Measurements from ENCODE around the gene STEAP1B. TPM values are rescaled to one million over a fixed set of nuclear protein-coding genes. Genes with fewer than 3 reads are reported as not detected.
"Not testable (repeated sequence)": the region's sequence is repeated elsewhere in the genome, so short reads cannot be mapped to it uniquely, and the experiment has no call there.

Gene STEAP1B
- total RNA-seq: under 1 TPM in 1 of 2 experiments, not detected in 1; 0.23 TPM

DNA sequence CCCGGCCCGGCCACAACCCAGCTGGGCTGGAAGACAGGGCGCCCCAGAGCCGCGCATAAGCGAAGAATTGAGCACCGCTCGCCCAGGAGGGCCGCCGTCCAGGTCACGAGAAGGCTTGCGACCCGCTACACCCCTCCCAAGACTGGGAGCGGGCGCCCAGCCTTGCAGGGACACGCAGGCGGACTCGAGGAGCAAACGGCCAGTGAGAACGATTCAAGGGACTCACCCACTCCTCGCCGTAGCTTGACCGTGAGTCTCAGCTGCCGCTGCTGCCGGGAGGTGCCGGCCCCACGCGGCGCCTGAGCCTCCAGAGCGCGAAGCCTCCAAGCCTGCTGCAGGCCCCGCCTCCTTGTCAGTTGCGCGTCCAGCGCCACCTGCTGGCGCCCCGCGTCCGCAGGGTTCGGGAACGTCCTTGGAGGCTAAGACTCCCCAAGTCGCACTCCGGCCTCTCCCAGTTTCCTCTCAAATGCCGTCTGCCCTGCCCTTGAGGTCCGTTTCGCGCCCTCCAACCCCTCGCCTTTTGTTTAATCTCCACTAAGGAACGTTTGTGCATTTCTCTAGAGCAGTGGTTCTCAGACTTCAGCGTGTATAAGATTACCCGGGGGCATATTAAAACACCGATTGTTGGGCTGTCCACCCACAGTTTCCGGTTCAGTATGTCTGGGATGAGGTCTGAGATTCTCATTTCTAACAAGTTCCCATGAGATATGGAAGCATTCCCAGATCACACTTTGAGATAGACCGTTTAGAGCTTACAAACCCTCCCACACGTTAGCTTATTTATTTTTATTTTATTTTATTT is at the start of gene STEAP1B:
STEAP1B (minus strand) TSS at position 301 of the 802 bp plus-strand sequence. CDS start 5,333 bp downstream, outside the sequence.
- Mint-ChIP-seq H3K4me3 (peak within 1 kb of the TSS; percentile 8), H3K27me3 (peaks cover 22% of the 10 kb centered on the region)
- H3K27ac Mint-ChIP-seq; H3K36me3 Mint-ChIP-seq (ENCODE audit: low read depth); H3K9me3 Mint-ChIP-seq (ENCODE audit: low read depth); H3K4me1 Mint-ChIP-seq: not testable (repeated sequence)
- ChIA-PET CTCF (interaction anchor here (0.6 to 2.2 kb wide), 7 partner anchors 19 to 397 kb away, joined by 3 to 18 read pairs (median 4); no protein-coding TSS in a partner anchor), POLR2A (interaction anchor here (0.6 kb wide), 1 partner anchor 868 kb away, joined by 3 read pairs; no protein-coding TSS in a partner anchor)
- DNase-seq (peak; percentile 93), ATAC-seq (peak; percentile 99)
- intact Hi-C loops (cut with DNase I, micrococcal nuclease): loop anchor here (1.0 to 5.0 kb wide), 3 partner anchors 143 to 397 kb away; partner anchors contain the start of gene RAPGEF5 (in 1 of the 2)

DNA sequence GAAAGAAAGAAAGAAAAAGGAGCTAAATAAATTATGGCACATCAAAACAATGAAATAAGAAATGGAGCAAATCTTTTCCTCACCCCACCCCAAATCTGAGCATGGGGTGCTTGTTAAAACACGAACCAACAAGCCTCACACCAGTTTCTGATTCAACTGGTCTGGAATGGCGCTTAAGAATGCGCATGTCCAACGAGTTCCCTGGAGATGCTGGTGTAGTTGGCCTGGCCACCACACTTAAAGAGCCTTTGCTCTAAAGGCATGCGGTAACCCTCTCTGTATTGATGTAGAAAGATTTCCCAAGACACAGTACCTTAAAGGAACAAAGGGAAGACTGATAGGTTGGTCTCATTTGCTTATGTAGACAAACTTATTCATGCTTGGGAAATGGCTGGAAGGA is 49.1 kb upstream of the STEAP1B start:
- Mint-ChIP-seq H3K9me3 (ENCODE audit: low read depth) (no peaks in the 10 kb centered on the region), H3K4me1 (peaks cover 9% of the 10 kb centered on the region), H3K27ac (no peak overlapping the region), H3K36me3 (ENCODE audit: low read depth) (no peaks in the 10 kb centered on the region), H3K4me3 (no peak overlapping the region), H3K27me3 (peaks cover 56% of the 10 kb centered on the region)
- DNase-seq (no peak), ATAC-seq (no peak)
- ChIA-PET POLR2A (no interaction called here), CTCF (interaction anchor here (0.6 to 1.5 kb wide), 4 partner anchors 12 to 233 kb away, joined by 4 to 7 read pairs (median 4); partner anchors contain the start of gene IL6)
- intact Hi-C loops (cut with DNase I, micrococcal nuclease): no loop called here

DNA sequence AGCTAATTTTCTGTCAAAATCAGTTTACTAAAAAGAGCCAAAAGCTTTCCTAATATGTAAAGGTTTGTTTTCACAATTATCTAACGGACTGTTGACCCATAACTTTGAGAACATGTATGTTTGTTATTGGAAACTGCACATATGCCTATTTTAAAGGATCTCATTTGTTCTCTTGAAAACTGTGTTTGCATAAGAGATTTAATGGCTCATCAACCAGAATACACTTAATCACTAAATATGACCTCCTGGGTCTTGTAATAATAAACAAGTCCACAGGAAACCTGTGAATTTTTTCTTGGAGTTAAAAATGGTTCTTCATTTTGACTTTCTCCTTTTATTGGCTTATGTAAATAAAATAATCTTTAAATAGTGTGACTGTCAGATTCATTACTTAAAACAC is 48.3 kb upstream of the STEAP1B start:
- CTCF ChIA-PET: interaction anchor here (0.6 to 1.5 kb wide), 4 partner anchors 12 to 234 kb away, joined by 4 to 7 read pairs (median 4); partner anchors contain the start of gene IL6
- intact Hi-C loops (cut with DNase I, micrococcal nuclease): no loop called here
- no peak for ATAC-seq
- Mint-ChIP-seq H3K27ac (no peak overlapping the region), H3K27me3 (peaks cover 58% of the 10 kb centered on the region), H3K4me3 (no peak overlapping the region), H3K36me3 (ENCODE audit: low read depth) (no peaks in the 10 kb centered on the region), H3K9me3 (ENCODE audit: low read depth) (no peaks in the 10 kb centered on the region), H3K4me1 (peaks cover 9% of the 10 kb centered on the region)
- DNase-seq: no peak
- POLR2A ChIA-PET: no interaction called here

DNA sequence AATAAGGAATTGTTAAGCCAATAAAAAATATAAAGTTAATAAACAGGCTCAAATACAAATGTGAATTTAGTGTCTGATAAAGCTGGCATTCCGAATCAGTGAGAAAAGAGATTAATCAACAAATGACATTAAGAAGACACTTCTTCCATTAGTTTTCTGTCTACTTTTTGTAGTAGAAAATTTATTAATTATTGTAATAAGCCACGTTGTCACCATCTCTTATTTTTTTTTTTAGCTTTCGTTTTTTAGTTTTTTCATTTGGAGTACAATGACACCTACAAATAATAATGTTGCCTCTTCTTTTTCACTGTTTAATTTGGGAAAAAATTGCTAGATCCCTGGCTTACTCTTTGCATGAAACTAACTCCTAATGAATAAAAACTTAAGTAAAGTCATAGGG is 46.8 kb upstream of the STEAP1B start:
- CTCF ChIA-PET: interaction anchor here (0.7 to 1.7 kb wide), 3 partner anchors 8 to 694 kb away, joined by 3 to 4 read pairs (median 3); no protein-coding TSS in a partner anchor
- Mint-ChIP-seq H3K4me3 (no peak overlapping the region), H3K9me3 (ENCODE audit: low read depth) (no peaks in the 10 kb centered on the region), H3K36me3 (ENCODE audit: low read depth) (no peaks in the 10 kb centered on the region), H3K27me3 (peaks cover 56% of the 10 kb centered on the region), H3K27ac (no peak overlapping the region), H3K4me1 (peaks cover 9% of the 10 kb centered on the region)
- DNase-seq (no peak), ATAC-seq (no peak)
- intact Hi-C loops (cut with DNase I, micrococcal nuclease): no loop called here
- POLR2A ChIA-PET: no interaction called here

DNA sequence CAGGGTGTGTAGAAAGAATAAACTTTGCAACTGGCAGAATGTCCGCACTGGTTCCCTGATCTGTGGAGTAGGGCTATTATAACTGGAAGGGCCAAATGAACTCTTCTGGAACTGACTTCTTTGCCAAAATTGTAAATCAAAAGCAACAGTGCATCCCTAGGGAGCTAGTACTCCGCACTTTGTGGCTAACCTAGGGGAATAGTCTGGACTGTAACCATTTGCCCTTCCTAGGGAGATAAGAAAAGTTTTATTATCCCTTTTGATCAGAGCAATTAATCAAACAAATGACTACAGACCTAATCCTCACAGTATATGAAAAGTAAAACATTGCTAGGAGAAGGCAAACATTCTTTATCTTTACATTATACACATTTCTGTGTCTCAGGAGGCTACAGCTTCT is 45.5 kb upstream of the STEAP1B start:
- H3K36me3 Mint-ChIP-seq (ENCODE audit: low read depth): no peaks in the 10 kb centered on the region
- H3K27me3 Mint-ChIP-seq: peaks cover 49% of the 10 kb centered on the region
- ATAC-seq (no peak), DNase-seq (no peak)
- peaks cover 9% of the 10 kb centered on the region for H3K4me1 Mint-ChIP-seq
- no peaks in the 10 kb centered on the region for H3K9me3 Mint-ChIP-seq (ENCODE audit: low read depth)
- intact Hi-C loops (cut with DNase I, micrococcal nuclease): no loop called here
- no peak overlapping the region for H3K27ac Mint-ChIP-seq
- POLR2A ChIA-PET: no interaction called here
- no peak overlapping the region for H3K4me3 Mint-ChIP-seq
- CTCF ChIA-PET: interaction anchor here (0.6 to 1.3 kb wide), 2 partner anchors 13 to 482 kb away, joined by 3 read pairs; no protein-coding TSS in a partner anchor

DNA sequence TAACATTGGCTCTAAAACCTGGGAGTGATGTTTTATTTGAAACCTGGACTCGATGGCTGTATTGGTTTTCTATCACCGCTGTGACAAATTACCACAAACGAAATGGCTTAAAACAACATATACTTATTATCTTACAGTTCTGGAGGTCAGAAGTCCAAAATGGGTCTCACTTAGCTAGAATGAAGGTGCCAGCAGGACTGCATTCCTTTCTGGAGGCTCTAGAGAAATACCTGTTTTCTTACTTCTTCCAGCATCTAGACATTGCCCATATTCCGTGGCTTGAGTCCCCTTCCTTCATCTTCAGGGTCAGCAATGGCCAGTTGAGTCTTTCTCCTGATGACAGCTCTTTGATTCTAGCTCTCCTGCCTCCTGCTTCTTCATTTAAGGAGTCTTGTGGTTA is 44.3 kb upstream of the STEAP1B start:
- Mint-ChIP-seq H3K36me3 (ENCODE audit: low read depth) (no peaks in the 10 kb centered on the region), H3K27ac (no peak overlapping the region), H3K4me3 (no peak overlapping the region), H3K4me1 (no peaks in the 10 kb centered on the region), H3K27me3 (peaks cover 40% of the 10 kb centered on the region), H3K9me3 (ENCODE audit: low read depth) (no peaks in the 10 kb centered on the region)
- DNase-seq (no peak), ATAC-seq (no peak)
- POLR2A ChIA-PET: no interaction called here
- CTCF ChIA-PET: interaction anchor here (0.6 to 1.4 kb wide), 3 partner anchors 15 to 92 kb away, joined by 3 to 5 read pairs (median 3); no protein-coding TSS in a partner anchor
- intact Hi-C loops (cut with DNase I, micrococcal nuclease): no loop called here

DNA sequence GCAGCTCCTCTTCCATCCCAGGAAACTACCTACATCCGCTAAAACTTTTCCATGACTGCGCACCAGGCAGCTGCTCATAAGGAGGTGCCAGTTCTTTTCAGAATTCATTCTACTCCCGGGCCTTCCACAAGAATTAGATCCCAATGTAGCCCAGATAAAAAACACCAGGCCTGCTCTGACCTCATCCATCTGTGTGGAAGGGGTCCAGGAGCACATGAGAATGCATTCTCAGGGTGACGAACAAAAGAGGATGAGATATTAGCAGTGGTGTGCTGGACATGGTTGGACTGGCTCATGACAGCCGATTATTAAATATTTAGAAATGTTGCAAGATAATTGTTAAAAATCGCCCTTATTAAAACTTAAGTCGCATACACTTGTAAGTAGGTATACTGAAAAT is 43.2 kb upstream of the STEAP1B start:
- CTCF ChIA-PET: interaction anchor here (1.4 kb wide), 1 partner anchor 16 kb away, joined by 3 read pairs; no protein-coding TSS in a partner anchor
- ATAC-seq (no peak), DNase-seq (no peak)
- Mint-ChIP-seq H3K27me3 (peaks cover 38% of the 10 kb centered on the region), H3K36me3 (ENCODE audit: low read depth) (no peaks in the 10 kb centered on the region), H3K4me1 (no peaks in the 10 kb centered on the region), H3K4me3 (no peak overlapping the region), H3K27ac (no peak overlapping the region), H3K9me3 (ENCODE audit: low read depth) (no peaks in the 10 kb centered on the region)
- POLR2A ChIA-PET: no interaction called here
- intact Hi-C loops (cut with DNase I, micrococcal nuclease): no loop called here

DNA sequence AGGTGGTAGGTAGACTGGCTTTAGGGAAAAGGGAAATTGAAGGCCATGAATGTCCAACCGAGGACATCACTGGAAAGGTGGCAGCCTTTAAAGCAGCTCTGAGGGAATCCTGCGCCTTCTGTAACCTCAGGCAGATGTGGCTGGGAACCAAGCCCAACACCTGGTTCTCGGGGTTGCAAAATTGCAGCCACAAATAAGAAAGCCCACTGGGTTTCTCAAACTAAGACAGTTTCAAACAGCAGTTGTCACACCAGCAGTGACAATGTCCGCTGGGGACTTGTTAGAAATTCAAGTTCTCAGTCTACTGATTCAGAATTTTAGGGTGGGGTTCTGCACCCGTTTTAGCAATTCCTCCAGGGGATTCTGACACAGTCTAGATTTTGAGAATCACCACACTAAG is 42.7 kb upstream of the STEAP1B start:
- Mint-ChIP-seq H3K9me3 (ENCODE audit: low read depth) (no peaks in the 10 kb centered on the region), H3K27ac (no peak overlapping the region), H3K4me3 (no peak overlapping the region), H3K4me1 (no peaks in the 10 kb centered on the region), H3K36me3 (ENCODE audit: low read depth) (no peaks in the 10 kb centered on the region), H3K27me3 (peaks cover 34% of the 10 kb centered on the region)
- ChIA-PET POLR2A (no interaction called here), CTCF (no interaction called here)
- ATAC-seq: no peak
- DNase-seq: no peak
- intact Hi-C loops (cut with DNase I, micrococcal nuclease): loop anchor here in 1 of 2 experiments (1.0 kb wide), 1 partner anchor 8 kb away; no protein-coding TSS in a partner anchor

DNA sequence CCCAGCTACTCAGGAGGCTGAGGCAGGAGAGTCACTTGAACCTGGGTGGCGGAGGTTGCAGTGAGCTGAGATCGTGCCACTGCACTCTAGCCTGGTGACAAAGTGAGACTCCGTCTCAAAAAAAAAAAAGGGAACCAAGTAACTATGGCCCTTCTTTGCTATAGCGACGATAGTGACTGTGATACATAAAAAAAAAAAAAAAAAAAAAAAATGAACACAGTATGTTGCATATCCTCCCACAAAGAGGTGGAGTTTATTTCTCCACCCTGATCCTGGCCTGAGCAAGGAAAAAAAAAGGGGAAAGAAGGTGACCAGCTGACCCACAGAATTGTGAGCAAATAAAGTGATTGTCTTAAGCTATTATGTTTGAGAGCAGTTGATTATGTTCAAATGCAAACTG is 42.3 kb upstream of the STEAP1B start:
- Mint-ChIP-seq H3K36me3 (ENCODE audit: low read depth) (no peaks in the 10 kb centered on the region), H3K27me3 (peaks cover 34% of the 10 kb centered on the region), H3K9me3 (ENCODE audit: low read depth) (no peaks in the 10 kb centered on the region), H3K4me1 (no peaks in the 10 kb centered on the region), H3K27ac (no peak overlapping the region), H3K4me3 (no peak overlapping the region)
- no peak for DNase-seq
- ChIA-PET POLR2A (no interaction called here), CTCF (no interaction called here)
- no peak for ATAC-seq
- intact Hi-C loops (cut with DNase I, micrococcal nuclease): loop anchor here in 1 of 2 experiments (1.0 kb wide), 1 partner anchor 8 kb away; no protein-coding TSS in a partner anchor

DNA sequence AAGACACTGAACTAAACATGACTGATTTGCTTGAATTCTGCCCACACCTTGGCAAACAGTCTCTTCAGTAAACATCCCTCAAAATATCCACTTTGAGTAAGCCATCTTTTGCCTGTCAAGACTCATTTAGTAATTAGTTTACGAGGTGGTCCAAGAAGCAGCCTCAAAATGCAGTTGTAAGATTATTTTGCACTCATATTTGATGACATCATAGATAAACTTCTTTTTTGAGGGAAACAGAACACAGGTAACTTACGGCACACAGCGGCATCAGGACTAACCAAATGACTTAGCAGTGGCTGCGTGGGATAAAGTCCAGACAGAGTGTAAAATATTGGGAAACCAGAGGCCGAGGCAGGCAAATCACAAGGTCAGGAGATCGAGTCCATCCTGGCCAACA is 41.8 kb upstream of the STEAP1B start:
- DNase-seq (no peak), ATAC-seq (no peak)
- no peak overlapping the region for H3K4me3 Mint-ChIP-seq
- intact Hi-C loops (cut with DNase I, micrococcal nuclease): loop anchor here in 1 of 2 experiments (1.0 kb wide), 1 partner anchor 9 kb away; no protein-coding TSS in a partner anchor
- H3K4me1 Mint-ChIP-seq: no peaks in the 10 kb centered on the region
- H3K36me3 Mint-ChIP-seq (ENCODE audit: low read depth): no peaks in the 10 kb centered on the region
- no peak overlapping the region for H3K27ac Mint-ChIP-seq
- POLR2A ChIA-PET: no interaction called here
- no peaks in the 10 kb centered on the region for H3K9me3 Mint-ChIP-seq (ENCODE audit: low read depth)
- CTCF ChIA-PET: no interaction called here
- H3K27me3 Mint-ChIP-seq: peaks cover 29% of the 10 kb centered on the region

DNA sequence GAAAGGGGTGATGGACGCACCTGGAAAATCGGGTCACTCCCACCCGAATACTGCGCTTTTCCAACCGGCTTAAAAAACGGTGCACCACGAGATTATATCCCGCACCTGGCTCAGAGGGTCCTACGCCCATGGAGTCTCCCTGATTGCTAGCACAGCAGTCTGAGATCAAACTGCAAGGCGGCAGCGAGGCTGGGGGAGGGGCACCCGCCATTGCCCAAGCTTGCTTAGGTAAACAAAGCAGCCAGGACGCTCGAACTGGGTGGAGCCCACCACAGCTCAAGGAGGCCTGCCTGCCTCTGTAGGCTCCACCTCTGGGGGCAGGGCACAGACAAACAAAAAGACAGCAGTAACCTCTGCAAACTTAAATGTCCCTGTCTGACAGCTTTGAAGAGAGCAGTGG is 28.5 kb upstream of the STEAP1B start:
- H3K4me3 Mint-ChIP-seq; DNase-seq; POLR2A ChIA-PET; H3K36me3 Mint-ChIP-seq (ENCODE audit: low read depth); H3K4me1 Mint-ChIP-seq; H3K9me3 Mint-ChIP-seq (ENCODE audit: low read depth); intact Hi-C loops (cut with DNase I, micrococcal nuclease); H3K27ac Mint-ChIP-seq; ATAC-seq; CTCF ChIA-PET: not testable (repeated sequence)
- H3K27me3 Mint-ChIP-seq: peaks cover 11% of the 10 kb centered on the region

All from activated CD4-positive, alpha-beta T cell treated with anti-CD3 and anti-CD28 coated beads for 36 hours (primary cell).